Subcutaneous adipose tissue (tissue), 4 donors: ENCODE measurements around the gene LHX6. TPM values are rescaled to one million over a fixed set of nuclear protein-coding genes. Genes with fewer than 3 reads are reported as not detected.

Experiments
- CTCF ChIP-seq: fragments of 450-650 bp; IDR thresholded peaks from one replicate; pipeline ENCODE4 v1.5.1; 2016; ENCODE audit warnings: low read depth, mild to moderate bottlenecking, control low read depth, antibody characterized with exemption, moderate library complexity
- total RNA-seq, 4 donors: library from RNA; depleted of rRNA; stranded (reverse); fragments of >200 nt; gene quantifications; one replicate each; pipeline ENCODE4 v1.1.0, GENCODE V29; 2016

LHX6 gene
- total RNA-seq, 4 donors from 2014 or later: 3.1 to 10.1 (median 6.4) TPM

DNA sequence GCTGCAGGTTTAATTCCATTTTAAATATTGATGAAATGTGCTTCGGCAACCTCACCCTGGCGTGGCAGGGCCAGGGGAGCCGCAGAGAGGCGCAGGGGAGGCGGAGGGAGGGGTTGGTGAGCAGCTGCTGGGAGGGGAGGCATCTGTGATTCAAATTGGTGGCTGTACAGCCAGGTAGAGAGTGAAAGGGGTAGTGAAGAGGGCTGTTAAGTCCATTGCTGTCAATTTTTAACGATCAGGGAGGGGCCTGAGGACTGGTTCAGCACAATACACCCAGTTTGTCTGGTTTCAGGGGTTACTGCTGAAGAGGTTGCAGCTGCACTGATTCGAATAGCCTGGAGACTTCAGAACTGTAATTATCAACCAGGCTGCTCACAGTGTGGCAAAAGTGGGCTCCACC lies 31.3 kb downstream of the LHX6 start:
- TF ChIP-seq CTCF: no peak

DNA sequence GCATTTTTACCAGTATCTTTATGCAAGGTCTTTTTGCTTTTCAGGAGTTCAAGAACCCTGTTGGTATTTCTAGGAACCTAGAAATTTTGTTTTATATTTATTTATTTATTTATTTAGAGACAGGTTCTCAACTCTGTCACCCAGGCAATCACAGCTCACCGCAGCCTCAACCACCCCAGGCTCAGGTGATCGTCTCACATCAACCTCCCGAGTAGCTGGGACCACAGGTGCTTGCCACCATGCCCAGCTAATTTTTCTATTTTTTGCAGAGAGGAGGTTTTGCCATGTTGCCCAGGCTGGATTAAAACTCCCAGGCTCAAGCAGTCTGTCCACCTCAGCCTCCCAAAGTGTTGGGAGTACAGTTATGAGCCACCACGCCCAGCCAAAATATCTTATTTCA lies 32.9 kb downstream of the LHX6 start:
- no peak for TF ChIP-seq CTCF

- no peak for TF ChIP-seq CTCF
Measured at GRCh38 chr9:122193651-122194050, 35.1 kb downstream of the LHX6 start.

GRCh38 chr9:122192914-122193525 lies 35.7 kb downstream of the LHX6 start:
- TF ChIP-seq CTCF: no peak

GRCh38 chr9:122192261-122192875 lies 36.4 kb downstream of the LHX6 start:
- no peak for TF ChIP-seq CTCF

- no peak for TF ChIP-seq CTCF
Measured at GRCh38 chr9:122191584-122191983, 37.2 kb downstream of the LHX6 start.

GRCh38 chr9:122190597-122191381 lies 38.0 kb downstream of the LHX6 start:
- TF ChIP-seq CTCF: no peak
